ENCODE data around the gene COA8.
"Not testable (repeated sequence)": the region's sequence is repeated elsewhere in the genome, so short reads cannot be mapped to it uniquely, and the experiment has no call there.

The COA8 gene

DNA sequence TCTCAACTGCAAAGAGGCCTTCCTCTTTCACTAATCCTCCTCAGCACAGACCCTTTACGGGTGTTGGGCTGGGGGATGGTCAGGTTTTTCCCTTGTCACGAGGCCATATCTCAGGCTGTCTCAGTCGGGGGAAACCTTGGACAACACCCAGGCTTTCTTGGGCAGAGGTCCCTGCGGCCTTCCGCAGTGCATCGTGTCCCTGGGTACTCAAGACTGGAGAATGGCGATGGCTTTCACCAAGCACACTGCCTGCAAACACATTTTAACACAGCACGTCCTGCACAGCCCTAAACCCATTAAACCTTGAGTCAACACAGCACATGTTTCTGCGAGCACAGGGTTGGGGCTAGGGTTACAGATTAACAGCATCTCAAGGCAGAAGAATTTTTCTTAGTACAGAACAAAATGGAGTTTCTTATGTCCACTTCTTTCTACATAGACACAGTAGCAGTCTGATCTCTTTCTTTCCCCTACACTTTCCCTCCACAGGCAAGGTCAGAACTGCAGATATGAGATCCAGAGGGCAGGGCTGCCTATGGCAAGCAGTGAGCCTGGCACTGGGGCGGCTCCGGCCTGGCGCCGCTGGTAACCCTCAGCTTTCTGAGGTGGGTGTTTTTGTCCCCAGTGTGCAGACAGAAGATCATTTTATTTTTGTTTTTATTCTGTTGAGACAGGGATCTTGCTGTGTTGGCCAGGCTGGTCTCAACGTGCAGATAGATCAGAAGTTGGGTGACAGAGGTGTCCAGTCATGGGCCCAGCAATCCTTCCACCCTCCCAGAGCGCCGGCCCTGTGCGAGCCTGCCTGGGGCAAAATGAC lies 37.1 kb upstream of the COA8 start:
- in situ Hi-C loops (cut with MboI; ENCODE audit: low sequenced_read_pairs) = not testable (repeated sequence)

DNA sequence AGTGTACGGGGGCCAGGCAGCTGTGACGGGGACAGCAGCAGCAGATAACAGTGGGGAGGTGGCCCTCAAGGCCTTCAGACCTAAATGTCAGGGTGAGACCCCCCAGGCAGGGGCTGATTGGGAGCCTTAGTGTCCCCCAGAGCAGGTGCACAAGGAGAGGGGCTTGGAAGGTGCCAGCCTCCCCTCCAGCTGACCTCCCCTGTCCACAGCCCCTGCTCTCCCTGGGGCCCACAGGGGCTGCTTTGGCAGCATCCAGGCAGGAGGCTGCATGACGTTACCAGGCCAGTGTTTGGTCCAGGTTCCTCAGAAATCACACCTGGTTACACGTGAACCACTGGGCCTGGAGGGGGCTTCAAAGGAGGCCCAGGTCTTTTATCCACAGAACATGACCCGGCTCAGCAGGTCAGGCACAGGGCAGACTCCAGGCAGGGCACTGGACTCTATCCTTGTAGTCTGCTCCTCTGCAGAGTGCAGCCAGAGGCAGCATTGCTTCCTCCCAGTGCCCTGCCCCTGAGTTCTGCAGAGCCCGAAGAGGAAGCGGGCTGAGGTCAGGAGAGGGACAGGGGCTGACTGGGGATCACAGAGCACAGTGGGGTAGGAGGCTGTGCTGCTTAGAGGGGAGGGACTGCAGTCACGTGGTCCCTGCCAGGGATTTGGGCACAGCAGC lies 36.4 kb upstream of the COA8 start:
- in situ Hi-C loops (cut with MboI; ENCODE audit: low sequenced_read_pairs) = no loop called here

- in situ Hi-C loops (cut with MboI; ENCODE audit: low sequenced_read_pairs) = no loop called here
Observed at GRCh38 chr14:103526914-103527248, 35.9 kb upstream of the COA8 start.

GRCh38 chr14:103527408-103528145 lies 35.2 kb upstream of the COA8 start:
- in situ Hi-C loops (cut with MboI; ENCODE audit: low sequenced_read_pairs) = no loop called here

GRCh38 chr14:103528146-103528586 lies 34.6 kb upstream of the COA8 start:
- in situ Hi-C loops (cut with MboI; ENCODE audit: low sequenced_read_pairs) = no loop called here

DNA sequence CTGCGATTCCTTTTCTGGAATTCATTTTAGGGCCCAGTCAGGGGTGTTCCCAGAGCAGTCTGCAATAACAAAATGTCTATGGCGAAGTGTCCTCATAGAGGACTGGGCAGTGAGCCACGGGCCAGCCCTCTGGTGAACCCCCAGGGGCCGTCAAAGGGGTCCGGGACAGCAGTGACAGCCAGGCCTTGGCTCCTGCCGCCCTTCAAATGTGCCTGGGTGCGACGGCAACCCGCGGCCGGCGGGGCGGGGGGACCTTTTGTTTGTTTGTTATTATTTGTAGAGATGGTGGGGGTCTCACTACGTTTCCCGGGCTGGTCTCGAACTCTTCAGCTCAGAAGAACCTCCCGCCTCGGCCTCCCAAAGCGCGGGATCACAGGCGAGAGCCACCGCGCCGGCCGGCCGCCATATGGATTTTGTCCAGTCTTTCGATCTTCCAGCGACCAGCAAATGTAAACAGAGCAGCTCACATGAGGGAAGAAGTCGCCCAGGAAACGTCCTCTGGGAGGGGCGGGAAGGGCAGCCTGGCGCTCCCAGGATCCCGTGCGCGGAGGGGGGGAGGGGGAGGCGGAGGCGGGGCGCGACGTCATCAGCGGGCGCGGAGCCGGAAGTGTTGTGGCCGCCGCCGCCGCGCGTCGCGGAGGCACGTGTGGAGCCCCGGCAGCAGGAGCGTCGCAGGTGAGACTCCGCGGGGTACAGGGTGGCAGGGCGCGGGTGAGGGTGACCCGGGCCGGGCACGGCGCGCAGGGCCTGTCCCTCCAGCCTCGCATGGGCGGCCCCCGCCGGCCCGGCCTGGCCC lies 34.0 kb upstream of the COA8 start, which contains the start of gene TRMT61A:
Gene TRMT61A, plus strand, starts transcription at position 610 of the 796 bp plus-strand sequence. CDS start 783 bp downstream, outside the sequence.
- in situ Hi-C loops (cut with MboI; ENCODE audit: low sequenced_read_pairs) = no loop called here

DNA sequence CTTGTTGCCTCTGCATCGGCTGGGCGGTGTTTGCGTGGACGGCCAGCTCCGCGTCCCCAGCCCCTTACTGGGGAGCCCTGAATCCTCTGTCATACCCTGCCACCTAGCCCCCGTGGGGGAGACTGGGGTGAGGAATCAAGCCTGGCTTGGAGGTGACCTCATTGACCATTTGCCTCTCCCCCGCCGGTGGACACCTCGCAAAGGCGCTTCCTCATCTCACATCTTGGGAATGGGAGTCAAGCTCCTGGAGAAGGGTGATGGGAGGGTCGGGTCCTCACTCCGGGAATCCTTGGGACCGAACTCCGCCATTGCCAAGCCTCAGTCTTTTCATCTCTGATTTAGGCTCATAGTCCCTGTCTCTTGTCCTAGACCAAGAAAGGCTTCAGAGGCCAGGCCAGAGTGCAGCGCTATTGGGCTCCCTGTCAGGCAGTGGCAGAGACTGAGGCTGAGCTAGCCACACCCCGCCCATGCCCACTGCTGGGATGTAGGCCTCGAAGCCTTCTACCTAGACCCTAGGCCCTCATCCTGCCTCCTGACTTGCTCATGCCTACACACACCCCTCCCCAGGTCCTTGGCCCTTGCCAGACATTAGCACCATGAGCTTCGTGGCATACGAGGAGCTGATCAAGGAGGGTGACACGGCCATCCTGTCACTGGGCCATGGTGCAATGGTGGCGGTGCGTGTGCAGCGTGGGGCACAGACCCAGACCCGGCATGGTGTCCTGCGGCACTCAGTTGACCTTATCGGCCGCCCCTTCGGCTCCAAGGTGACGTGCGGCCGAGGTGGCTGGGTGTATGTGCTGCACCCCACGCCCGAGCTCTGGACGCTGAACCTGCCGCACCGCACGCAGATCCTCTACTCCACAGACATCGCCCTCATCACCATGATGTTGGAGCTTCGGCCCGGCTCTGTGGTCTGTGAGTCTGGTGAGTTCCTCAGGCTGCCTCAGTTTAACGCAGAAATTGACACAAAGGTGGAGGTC lies 33.1 kb upstream of the COA8 start:
- in situ Hi-C loops (cut with MboI; ENCODE audit: low sequenced_read_pairs) = no loop called here

DNA sequence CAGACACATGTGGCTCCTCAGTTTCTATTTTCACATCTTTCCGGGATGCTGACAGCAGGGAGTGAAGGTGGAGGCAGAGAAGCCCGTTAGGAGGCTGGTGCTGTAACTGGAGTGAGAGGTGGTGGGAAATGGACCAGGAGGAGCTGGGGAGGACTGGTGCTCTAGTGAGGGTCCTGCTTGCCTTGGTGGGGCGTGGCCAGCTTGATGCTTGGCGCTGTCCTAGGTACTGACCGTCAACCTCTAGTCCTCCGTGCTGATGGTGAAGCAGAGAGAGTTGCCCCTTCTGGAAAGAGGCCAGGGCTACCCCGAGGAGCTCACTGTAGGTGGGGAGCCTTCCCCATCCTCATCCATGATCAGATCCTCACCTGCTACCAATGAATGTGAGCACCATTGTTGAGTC lies 32.4 kb upstream of the COA8 start:
- in situ Hi-C loops (cut with MboI; ENCODE audit: low sequenced_read_pairs) = no loop called here

DNA sequence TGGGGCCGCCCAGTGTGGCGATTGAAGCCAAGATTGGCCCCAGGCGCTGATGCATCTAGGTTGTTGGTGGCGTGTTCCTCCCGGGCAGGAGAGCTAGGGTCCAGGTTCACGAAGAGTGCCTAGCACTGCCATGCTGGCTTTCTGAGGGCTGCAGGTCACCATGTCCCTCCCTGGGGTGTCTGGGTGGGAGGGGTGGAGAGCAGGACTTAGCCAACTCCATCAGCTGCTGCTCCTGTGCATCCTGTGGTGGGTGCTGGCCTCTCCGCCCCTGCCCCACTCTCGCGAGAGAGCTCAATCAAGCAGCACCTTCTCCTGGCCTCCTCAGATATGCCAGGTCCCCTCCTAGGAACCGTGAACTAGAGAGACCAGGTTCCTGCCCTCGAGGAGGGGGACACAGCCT lies 31.9 kb upstream of the COA8 start:
- in situ Hi-C loops (cut with MboI; ENCODE audit: low sequenced_read_pairs) = no loop called here

GRCh38 chr14:103531421-103532215 lies 31.1 kb upstream of the COA8 start:
- in situ Hi-C loops (cut with MboI; ENCODE audit: low sequenced_read_pairs) = no loop called here

DNA sequence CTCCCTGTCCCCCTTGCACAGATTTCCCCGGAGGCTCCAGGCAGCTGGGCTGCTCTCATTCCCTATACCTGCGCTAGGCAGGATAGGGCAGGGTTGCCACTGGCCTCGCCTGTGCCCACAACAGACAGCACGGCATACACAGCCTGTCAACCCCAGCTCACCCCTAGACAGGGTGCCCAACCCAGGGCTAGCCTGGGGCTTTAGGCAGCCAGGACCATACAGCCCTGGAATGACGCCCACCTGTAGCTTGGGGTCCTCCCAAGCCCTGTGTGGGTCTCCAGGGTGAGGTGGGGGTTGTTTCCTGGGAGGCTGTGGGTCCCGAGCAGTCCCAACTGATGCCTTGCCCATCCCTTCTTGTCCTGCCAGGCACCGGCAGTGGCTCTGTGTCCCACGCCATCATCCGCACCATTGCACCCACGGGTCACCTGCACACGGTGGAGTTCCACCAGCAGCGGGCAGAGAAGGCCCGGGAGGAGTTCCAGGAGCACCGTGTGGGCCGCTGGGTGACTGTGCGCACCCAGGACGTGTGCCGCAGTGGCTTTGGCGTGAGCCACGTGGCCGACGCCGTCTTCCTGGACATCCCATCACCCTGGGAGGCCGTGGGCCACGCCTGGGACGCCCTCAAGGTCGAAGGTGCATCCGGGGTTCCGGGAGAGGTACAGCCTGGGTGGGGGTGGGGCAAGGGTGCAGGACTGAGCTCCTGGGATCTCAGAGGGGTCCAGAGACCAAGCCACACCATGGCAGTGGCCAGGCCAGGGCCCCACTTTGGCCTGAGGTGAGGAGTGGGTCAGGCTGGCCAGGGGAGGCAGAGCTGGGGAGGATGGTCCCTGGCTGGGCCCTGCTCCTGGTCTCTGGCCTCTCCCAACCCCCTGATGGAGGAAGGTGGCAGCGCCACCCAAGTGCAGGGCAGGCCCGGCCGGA lies 30.3 kb upstream of the COA8 start:
- in situ Hi-C loops (cut with MboI; ENCODE audit: low sequenced_read_pairs) = no loop called here

DNA sequence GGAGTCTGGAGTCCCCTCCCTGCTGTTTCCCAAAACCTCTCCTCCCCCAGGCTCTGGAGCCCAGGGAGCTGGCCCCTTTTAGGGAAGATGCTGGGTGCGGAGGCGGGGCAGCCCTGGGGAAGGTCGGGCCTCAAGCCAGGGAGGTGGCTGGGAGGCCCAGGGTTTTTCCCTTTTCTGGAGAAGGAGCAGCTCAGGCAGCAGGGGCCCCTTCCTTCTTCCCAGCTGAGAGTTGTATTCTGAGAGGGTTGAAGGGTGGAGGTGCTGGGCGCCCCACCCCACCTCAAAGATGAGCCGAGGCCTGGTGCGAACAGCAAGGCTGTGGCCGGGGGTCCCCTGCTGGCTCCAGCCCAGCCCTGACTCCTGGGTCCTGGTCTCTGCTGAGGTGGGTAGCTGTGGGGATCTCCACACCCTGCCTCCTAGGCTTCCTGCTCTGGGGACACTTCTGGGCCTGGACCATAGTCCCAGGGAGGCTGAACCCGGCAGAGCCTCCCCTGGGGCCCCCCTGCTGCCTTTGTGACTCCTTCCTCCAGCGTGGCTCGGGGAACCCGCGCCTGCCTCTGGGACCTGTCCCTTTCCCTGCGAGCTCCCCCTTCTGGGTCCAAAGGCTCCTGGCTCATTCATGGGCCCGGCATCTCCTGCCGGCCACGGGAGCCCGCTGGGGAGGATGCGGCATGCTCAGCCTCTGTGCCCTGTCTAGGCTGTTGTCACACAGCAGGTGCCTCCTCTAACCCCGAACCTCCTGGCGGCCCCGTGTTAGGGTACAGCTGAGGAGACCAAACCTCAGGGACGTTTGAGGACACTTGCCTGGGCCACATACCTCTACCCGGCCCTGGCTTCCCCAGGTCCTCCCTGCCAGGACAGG lies 29.4 kb upstream of the COA8 start:
- in situ Hi-C loops (cut with MboI; ENCODE audit: low sequenced_read_pairs) = no loop called here

DNA sequence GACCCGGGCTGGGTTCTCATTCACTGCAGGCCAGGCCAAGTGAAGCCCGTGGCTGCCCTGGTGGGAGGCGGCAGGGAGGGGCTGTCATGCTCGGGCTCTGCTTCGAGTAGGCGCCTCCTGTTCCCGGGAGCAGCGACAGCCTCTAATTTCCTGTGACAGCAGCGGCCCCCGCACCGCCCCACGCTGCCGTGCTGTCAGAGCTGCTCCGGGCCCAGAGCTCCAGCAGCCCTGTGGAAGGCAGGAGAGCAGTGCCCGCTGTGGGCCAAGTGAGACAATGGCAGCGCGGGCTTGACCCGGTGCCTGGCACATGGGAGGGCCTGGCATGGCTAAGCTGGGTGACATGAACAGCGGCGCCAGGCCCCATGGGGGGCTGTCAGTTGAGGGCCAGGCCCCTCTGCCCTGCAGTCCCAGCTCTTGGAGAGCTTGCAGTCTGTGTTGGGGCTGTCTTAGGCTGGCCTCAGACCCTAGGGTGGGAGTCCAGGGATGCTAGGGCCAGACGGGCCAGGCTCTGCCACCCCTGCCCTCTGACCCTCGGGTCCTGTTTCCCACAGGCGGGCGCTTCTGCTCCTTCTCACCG lies 28.7 kb upstream of the COA8 start:
- in situ Hi-C loops (cut with MboI; ENCODE audit: low sequenced_read_pairs) = no loop called here

GRCh38 chr14:103534576-103535061 lies 28.1 kb upstream of the COA8 start:
- in situ Hi-C loops (cut with MboI; ENCODE audit: low sequenced_read_pairs) = no loop called here

DNA sequence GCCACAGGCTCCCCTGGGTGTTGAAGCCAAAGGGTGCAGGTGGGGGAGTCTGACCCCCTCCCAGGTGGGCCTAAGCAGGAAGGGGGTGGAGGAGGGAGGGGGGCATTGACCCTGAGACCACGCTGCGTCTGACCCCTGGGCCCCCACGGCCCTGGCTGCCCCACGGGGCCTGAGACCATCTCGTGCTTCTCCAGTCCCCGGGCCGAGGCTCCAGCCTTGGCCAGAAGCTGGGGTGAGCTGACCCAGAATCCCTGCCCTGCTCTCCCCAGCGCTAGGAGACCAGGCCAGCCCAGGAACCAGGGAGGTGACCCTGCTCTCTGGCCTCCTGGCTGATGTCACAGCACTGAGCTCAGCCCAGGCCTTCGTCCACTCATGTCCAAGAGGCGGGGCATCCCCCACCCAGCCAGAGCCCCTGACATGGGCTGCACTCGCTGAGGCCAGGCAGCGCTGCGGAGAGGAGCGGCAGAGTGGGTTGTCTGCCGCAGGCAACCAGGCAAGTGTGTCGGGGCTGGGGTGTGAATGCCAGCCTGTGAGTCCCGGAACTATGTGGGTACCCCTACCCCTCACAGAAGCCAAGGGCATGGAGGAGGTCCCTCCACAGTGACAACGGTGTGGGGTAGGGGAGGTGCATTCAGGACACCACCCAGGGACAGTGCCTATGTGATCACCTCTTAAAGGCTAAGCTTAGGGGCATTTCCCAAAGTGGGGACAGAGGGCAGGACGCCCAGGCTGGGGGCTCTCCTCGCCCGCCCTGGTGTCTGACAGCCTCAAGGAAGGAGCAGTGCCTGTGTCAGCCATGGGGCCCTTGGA lies 27.5 kb upstream of the COA8 start:
- in situ Hi-C loops (cut with MboI; ENCODE audit: low sequenced_read_pairs) = no loop called here

All from HL-60/S4 treated with retinoic acid at 250 ng/mL for 4 days and 3 days (cell line).